Endodermal cell (in vitro differentiated cells): ENCODE data around the gene GSG1L2. TPM values are rescaled to one million over a fixed set of nuclear protein-coding genes. Genes with fewer than 3 reads are reported as not detected.

Experiments
- DNase-seq: peaks from one replicate; pipeline ENCODE4 v3.0.0-alpha.2; 2017
- H3K27ac ChIP-seq: 2 replicates; pipeline ENCODE4 v1.5.1; 2013; ENCODE audit warnings: mild to moderate bottlenecking, low read depth, low read length, moderate library complexity
- H3K27me3 ChIP-seq: 2 replicates; pipeline ENCODE4 v1.6.1; 2013; ENCODE audit warnings: mild to moderate bottlenecking, low read length, moderate library complexity; ENCODE audit not compliant: insufficient read depth, control insufficient read depth, poor library complexity, severe bottlenecking
- H3K36me3 ChIP-seq: 2 replicates; pipeline ENCODE4 v1.7.0; 2013; ENCODE audit warnings: mild to moderate bottlenecking, low read length, moderate library complexity; ENCODE audit not compliant: control insufficient read depth, insufficient read depth
- H3K4me1 ChIP-seq: one replicate; pipeline ENCODE4 v1.7.0; 2013; ENCODE audit warnings: low read length; ENCODE audit not compliant: control insufficient read depth, insufficient read depth
- H3K4me3 ChIP-seq: 2 replicates; pipeline ENCODE4 v1.5.1; 2013; ENCODE audit warnings: mild to moderate bottlenecking, low read length, moderate library complexity
- H3K9ac ChIP-seq: 2 replicates; pipeline ENCODE4 v1.6.1; 2013; ENCODE audit warnings: mild to moderate bottlenecking, low read length, moderate library complexity; ENCODE audit not compliant: poor library complexity, severe bottlenecking; ENCODE audit errors: extremely low read depth
- H3K9me3 ChIP-seq: 2 replicates; pipeline ENCODE4 v1.6.1; 2013; ENCODE audit warnings: mild to moderate bottlenecking, low read length, moderate library complexity; ENCODE audit not compliant: control insufficient read depth
- H3K27ac Mint-ChIP-seq: 2 replicates; pipeline ENCODE4 v1.8.0; 2020; ENCODE audit warnings: mixed read lengths
- H3K27me3 Mint-ChIP-seq: 2 replicates; pipeline ENCODE4 v1.8.0; 2021; ENCODE audit warnings: mild to moderate bottlenecking, mixed read lengths; ENCODE audit not compliant: insufficient read depth
- H3K36me3 Mint-ChIP-seq: 2 replicates; pipeline ENCODE4 v1.8.0; 2020; ENCODE audit warnings: low read depth, mixed read lengths
- H3K4me1 Mint-ChIP-seq: 2 replicates; pipeline ENCODE4 v1.8.0; 2020; ENCODE audit warnings: mixed read lengths
- H3K4me3 Mint-ChIP-seq: 2 replicates; pipeline ENCODE4 v1.8.0; 2020; ENCODE audit warnings: mild to moderate bottlenecking, moderate library complexity, mixed read lengths
- H3K9me3 Mint-ChIP-seq: 2 replicates; pipeline ENCODE4 v1.8.0; 2020; ENCODE audit warnings: mild to moderate bottlenecking, mixed read lengths
- CTCF ChIP-seq: fragments of 200-600 bp; sonication (generic); conservative IDR thresholded peaks from 2 replicates; pipeline ENCODE4 v1.5.0; 2021; ENCODE audit warnings: antibody characterized with exemption, mild to moderate bottlenecking
- WGBS, 2 experiments: methylation state at CpG; one replicate each; pipeline versions ENCODE4 v1.1.5 to v1.1.7; 2013; ENCODE audit warnings: missing lambda C conversion rate in 2 of 2, mixed read lengths in 1 of 2; ENCODE audit not compliant: insufficient coverage in 1 of 2, insufficient read length in 1 of 2; 5-methylcytosine and 5-hydroxymethylcytosine counted together
- total RNA-seq, 2 donors: library from RNA; stranded (reverse); fragmentation: NEBNext Ultra II Directional in 1 of 2; extraction: Animal tissue kit (Norgen Biotek cat#: 25700) in 1 of 2; gene quantifications; 2 replicates in 1 of 2; 3 replicates in 1 of 2; pipeline ENCODE4 v1.2.1, GENCODE V29; 2021

Gene GSG1L2
- total RNA-seq, 2 donors from 2014 or later = not detected

GRCh38 chr17:9818760-9819159, 3.1 kb downstream of the GSG1L2 start:
- H3K9me3 Mint-ChIP-seq = no peaks in the 10 kb centered on the region
- TF ChIP-seq CTCF = no peak
- H3K4me1 ChIP-seq = no peaks in the 10 kb centered on the region
- H3K9ac ChIP-seq = no peak overlapping the region
- no peak overlapping the region for H3K27ac ChIP-seq
- H3K4me1 Mint-ChIP-seq = no peaks in the 10 kb centered on the region
- no peak overlapping the region for H3K4me3 ChIP-seq
- no peaks in the 10 kb centered on the region for H3K36me3 ChIP-seq
- peaks cover 20% of the 10 kb centered on the region for H3K27me3 Mint-ChIP-seq
- no peaks in the 10 kb centered on the region for H3K9me3 ChIP-seq
- DNase-seq = no peak
- H3K27ac Mint-ChIP-seq = no peak overlapping the region
- 59 to 70% methylated on average over 4 of the region's 4 CpGs for WGBS, 2 experiments
- H3K4me3 Mint-ChIP-seq = no peak overlapping the region
- H3K36me3 Mint-ChIP-seq = no peaks in the 10 kb centered on the region
- H3K27me3 ChIP-seq = peaks cover 12% of the 10 kb centered on the region

DNA sequence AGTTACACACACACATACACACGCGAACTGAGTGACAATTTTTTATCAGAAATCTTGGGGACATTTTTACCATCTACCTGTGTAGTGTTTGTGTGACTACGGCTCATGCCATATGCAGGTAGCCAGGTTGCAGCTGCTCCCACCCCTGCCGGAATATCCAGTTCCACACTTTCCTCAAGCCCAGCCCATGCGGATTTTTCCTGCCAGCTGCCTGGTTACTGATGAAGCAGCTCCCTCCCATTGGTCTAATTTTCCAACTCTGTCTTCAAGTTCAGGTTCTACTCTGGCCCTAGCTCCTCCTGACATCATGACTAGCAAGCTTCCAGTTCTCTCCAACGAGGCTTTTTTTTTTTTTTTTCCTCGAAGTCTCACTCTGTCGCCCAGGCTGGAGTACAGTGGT, 4.8 kb downstream of the GSG1L2 start:
- no peaks in the 10 kb centered on the region for H3K36me3 Mint-ChIP-seq
- H3K27me3 ChIP-seq = peaks cover 12% of the 10 kb centered on the region
- WGBS, 2 experiments = 68 to 76% methylated on average over 6 to 8 of the region's 8 CpGs

GRCh38 chr17:9816472-9816871, 5.4 kb downstream of the GSG1L2 start:
- no peaks in the 10 kb centered on the region for H3K4me1 ChIP-seq
- H3K27ac ChIP-seq = no peak overlapping the region
- Mint-ChIP-seq H3K36me3 (no peaks in the 10 kb centered on the region), H3K9me3 (no peaks in the 10 kb centered on the region), H3K27ac (no peak overlapping the region), H3K4me3 (no peak overlapping the region), H3K27me3 (peaks cover 28% of the 10 kb centered on the region), H3K4me1 (peaks cover 6% of the 10 kb centered on the region)
- TF ChIP-seq CTCF = no peak
- H3K9ac ChIP-seq = no peak overlapping the region
- H3K27me3 ChIP-seq = peaks cover 12% of the 10 kb centered on the region
- no peak overlapping the region for H3K4me3 ChIP-seq
- WGBS, 2 experiments = 55 to 75% methylated on average over 2 to 10 of the region's 10 CpGs
- no peaks in the 10 kb centered on the region for H3K36me3 ChIP-seq
- no peak for DNase-seq
- H3K9me3 ChIP-seq = no peaks in the 10 kb centered on the region

More for the DNA sequence above, 4.8 kb downstream of the GSG1L2 start:
- TF ChIP-seq CTCF = no peak
- H3K4me3 Mint-ChIP-seq = no peak overlapping the region
- H3K4me1 Mint-ChIP-seq = peaks cover 3% of the 10 kb centered on the region
- no peaks in the 10 kb centered on the region for H3K36me3 ChIP-seq
- H3K27ac ChIP-seq = no peak overlapping the region
- DNase-seq = peak; percentile 90
- H3K4me3 ChIP-seq = no peak overlapping the region
- H3K9me3 ChIP-seq = no peaks in the 10 kb centered on the region
- H3K4me1 ChIP-seq = no peaks in the 10 kb centered on the region
- H3K9ac ChIP-seq = no peak overlapping the region
- H3K27ac Mint-ChIP-seq = peak overlapping the region; percentile 12
- H3K27me3 Mint-ChIP-seq = peaks cover 28% of the 10 kb centered on the region
- H3K9me3 Mint-ChIP-seq = no peaks in the 10 kb centered on the region
